ENCODE results near the gene ACP4.

The ACP4 gene

GRCh38 chr19:50844296-50844935 is 54.2 kb downstream of the ACP4 start:
- DNase-seq (ENCODE audit: low spot score): no peak

Data from CD4-positive, alpha-beta T cell treated with Interleukin-2 at 100 ng/mL for 4 hours (primary cell).